Fibroblast of lung (primary cell): ENCODE data around the gene OR52H1. TPM values are rescaled to one million over a fixed set of nuclear protein-coding genes. Genes with fewer than 3 reads are reported as not detected.

Experiments used
- DNase-seq, 2 donors: peaks; one replicate each; pipeline versions ENCODE4 v3.0.0 to v3.0.0-alpha.2; 2010; ENCODE audit warnings: low read depth in 2 of 2
- H2AFZ ChIP-seq: 2 replicates; pipeline ENCODE4 v1.5.1; 2012; ENCODE audit warnings: low read length, control low read depth, inconsistent platforms
- H3K27ac ChIP-seq: 2 replicates; pipeline ENCODE4 v1.5.1; 2011; ENCODE audit warnings: low read length, control low read depth; ENCODE audit not compliant: insufficient read depth
- H3K27me3 ChIP-seq: 2 replicates; pipeline ENCODE4 v1.5.1; 2011; ENCODE audit warnings: mild to moderate bottlenecking, low read length; ENCODE audit not compliant: control insufficient read depth, insufficient read depth
- H3K36me3 ChIP-seq: 2 replicates; pipeline ENCODE4 v1.5.1; 2011; ENCODE audit warnings: low read length; ENCODE audit not compliant: control insufficient read depth, insufficient read depth
- H3K4me1 ChIP-seq: 2 replicates; pipeline ENCODE4 v1.5.1; 2011; ENCODE audit warnings: low read length; ENCODE audit not compliant: control insufficient read depth, insufficient read depth; ENCODE audit errors: extremely low read depth
- H3K4me2 ChIP-seq: 2 replicates; pipeline ENCODE4 v1.5.1; 2011; ENCODE audit warnings: low read length, control low read depth; ENCODE audit not compliant: insufficient read depth; ENCODE audit errors: extremely low read depth
- H3K4me3 ChIP-seq, 4 experiments: fragments of 200-600 bp in 1 of 4; sonication (generic) in 1 of 4; replicated peaks in 1 of 4; 2 replicates each; pipeline ENCODE4 v1.5.1; 2011 to 2016; ENCODE audit warnings: low read length in 4 of 4, low read depth in 3 of 4, mild to moderate bottlenecking in 3 of 4, control low read depth in 2 of 4, inconsistent platforms in 1 of 4, mixed read lengths in 1 of 4; ENCODE audit not compliant: insufficient read depth in 1 of 4; ENCODE audit errors: control extremely low read depth in 1 of 4
- H3K79me2 ChIP-seq: 2 replicates; pipeline ENCODE4 v1.5.1; 2012; ENCODE audit warnings: mild to moderate bottlenecking, low read length, inconsistent platforms; ENCODE audit not compliant: control insufficient read depth, insufficient read depth
- H3K9ac ChIP-seq: 2 replicates; pipeline ENCODE4 v1.5.1; 2011; ENCODE audit warnings: mild to moderate bottlenecking, low read length, control low read depth; ENCODE audit not compliant: insufficient read depth
- H3K9me3 ChIP-seq: 2 replicates; pipeline ENCODE4 v1.5.1; 2012; ENCODE audit warnings: low read depth, low read length; ENCODE audit not compliant: control insufficient read depth, insufficient read depth
- H4K20me1 ChIP-seq: 2 replicates; pipeline ENCODE4 v1.5.1; 2011; ENCODE audit warnings: low read length; ENCODE audit not compliant: control insufficient read depth, insufficient read depth; ENCODE audit errors: extremely low read depth
- CTCF ChIP-seq, 2 donors: IDR thresholded peaks in 1 of 2; conservative IDR thresholded peaks in 1 of 2; 1 replicate in 1 of 2; 2 replicates in 1 of 2; pipeline ENCODE4 v1.5.1; 2011 to 2012; ENCODE audit warnings: low read length in 2 of 2, control low read depth in 1 of 2, inconsistent platforms in 1 of 2, low read depth in 1 of 2, mild to moderate bottlenecking in 1 of 2
- EZH2 ChIP-seq: IDR thresholded peaks from 2 replicates; pipeline ENCODE4 v1.5.1; 2012; ENCODE audit warnings: low read length, control low read depth, mild to moderate bottlenecking; ENCODE audit errors: missing control alignments
- polyA plus RNA-seq, 2 donors: library from polyadenylated mRNA; depleted of rRNA in 1 of 2; stranded (reverse) in 1 of 2; unstranded in 1 of 2; fragments of >200 nt; gene quantifications; 2 replicates each; pipeline ENCODE4 v1.2.1, GENCODE V29; 2011 to 2012; ENCODE audit warnings: missing spikeins in 1 of 2
- total RNA-seq: library from RNA; depleted of rRNA; stranded (reverse); fragments of >200 nt; gene quantifications from 2 replicates; pipeline ENCODE4 v1.2.1, GENCODE V29; 2014

The OR52H1 gene
- total and polyA plus RNA-seq, 2 donors (not counting 1 experiment from before 2014, with no cell fraction given): 0.50 TPM; not detected in 1

GRCh38 chr11:5508605-5509004 is 39.7 kb downstream of the OR52H1 start:
- no peak for TF ChIP-seq CTCF (conservative IDR thresholded peaks at IDR 0.05 in 1 of 2, IDR thresholded peaks at IDR 0.05 in 1 of 2; ENCODE audit: low read depth in 1 of 2, low read length in 2 of 2)
- H3K36me3 ChIP-seq: no peaks in the 10 kb centered on the region
- H3K4me2 ChIP-seq: no peak overlapping the region
- H2AFZ ChIP-seq: no peak overlapping the region
- no peaks in the 10 kb centered on the region for H3K27me3 ChIP-seq
- no peaks in the 10 kb centered on the region for H3K79me2 ChIP-seq
- no peaks in the 10 kb centered on the region for H4K20me1 ChIP-seq
- H3K9ac ChIP-seq: no peak overlapping the region
- H3K27ac ChIP-seq: no peak overlapping the region
- no peak overlapping the region for H3K4me3 ChIP-seq
- H3K9me3 ChIP-seq: no peaks in the 10 kb centered on the region
- DNase-seq: no peak
- H3K4me1 ChIP-seq: no peaks in the 10 kb centered on the region

- no peak overlapping the region for H3K4me2 ChIP-seq
- no peak overlapping the region for H3K9ac ChIP-seq
- no peak for DNase-seq
- H3K27ac ChIP-seq: no peak overlapping the region
- H3K9me3 ChIP-seq: no peaks in the 10 kb centered on the region
- H3K27me3 ChIP-seq: no peaks in the 10 kb centered on the region
- no peaks in the 10 kb centered on the region for H3K4me1 ChIP-seq
- no peaks in the 10 kb centered on the region for H4K20me1 ChIP-seq
- no peaks in the 10 kb centered on the region for H3K36me3 ChIP-seq
- TF ChIP-seq EZH2: no peak
- TF ChIP-seq CTCF (conservative IDR thresholded peaks at IDR 0.05 in 1 of 2, IDR thresholded peaks at IDR 0.05 in 1 of 2; ENCODE audit: low read depth in 1 of 2, low read length in 2 of 2): no peak
- H2AFZ ChIP-seq: no peak overlapping the region
- H3K79me2 ChIP-seq: no peaks in the 10 kb centered on the region
- no peak overlapping the region for H3K4me3 ChIP-seq
Observed at GRCh38 chr11:5507933-5508305, 40.4 kb downstream of the OR52H1 start.

GRCh38 chr11:5507177-5507932 is 41.0 kb downstream of the OR52H1 start:
- no peak overlapping the region for H3K27ac ChIP-seq
- H2AFZ ChIP-seq: no peak overlapping the region
- H3K9ac ChIP-seq: no peak overlapping the region
- no peak overlapping the region for H3K4me3 ChIP-seq
- no peaks in the 10 kb centered on the region for H3K27me3 ChIP-seq
- no peaks in the 10 kb centered on the region for H3K9me3 ChIP-seq
- H4K20me1 ChIP-seq: no peaks in the 10 kb centered on the region
- no peaks in the 10 kb centered on the region for H3K79me2 ChIP-seq
- H3K4me2 ChIP-seq: no peak overlapping the region
- TF ChIP-seq CTCF (conservative IDR thresholded peaks at IDR 0.05 in 1 of 2, IDR thresholded peaks at IDR 0.05 in 1 of 2; ENCODE audit: low read depth in 1 of 2, low read length in 2 of 2) (no peak), EZH2 (no peak)
- DNase-seq: no peak
- no peaks in the 10 kb centered on the region for H3K36me3 ChIP-seq
- no peaks in the 10 kb centered on the region for H3K4me1 ChIP-seq
